K562 (cell line): ENCODE measurements around the gene TENM4. TPM values are rescaled to one million over a fixed set of nuclear protein-coding genes. Genes with fewer than 3 reads are reported as not detected.

Experiments
- ATAC-seq: fragments of 200-7000 bp; cut with Tn5 transposase; 3 replicates; pipeline ENCODE4 v1.9.1; 2020; ENCODE audit warnings: moderate library complexity
- BruUV-seq: library from RNA; stranded (reverse); fragments of 400-500 nt; replicated peaks from 2 replicates; lab custom pipeline; 2021; lab: Mats Ljungman, UMichigan
- CTCF ChIA-PET: fragments of 300-600 bp; formaldehyde crosslinking; extraction: SDS; loops from one replicate; lab custom pipeline; 2021; ENCODE audit warnings: low intra/inter-chr PET ratio; lab: Yijun Ruan, JAX
- POLR2A ChIA-PET: fragments of 300-600, 350-650 bp; sonication (Branson Sonifier 250); formaldehyde crosslinking; extraction: SDS; loops from one replicate; lab custom pipeline; 2021; ENCODE audit warnings: antibody characterized with exemption, inconsistent platforms; lab: Yijun Ruan, JAX
- DNase-seq, 4 experiments: peaks; one replicate each; pipeline versions ENCODE4 v3.0.0 to v3.0.0-alpha.2; 2011 to 2018; ENCODE audit warnings: low spot score in 3 of 4, mixed read lengths in 3 of 4; ENCODE audit errors: extremely low read depth in 1 of 4
- FAIRE-seq: peaks from 2 replicates; lab custom pipeline; 2011; peaks lifted over from hg19 to GRCh38; lab: Jason Lieb, UNC
- H2AFZ ChIP-seq: 2 replicates; pipeline ENCODE4 v1.6.0; 2011; ENCODE audit warnings: low read depth, low read length, control low read depth, inconsistent platforms
- H3K27ac ChIP-seq: fragments of 200-600 bp; 3 replicates; pipeline ENCODE4 v1.8.0; 2011; ENCODE audit warnings: low read depth, mild to moderate bottlenecking, control low read depth, inconsistent platforms, low read length, moderate library complexity, mixed read lengths; ENCODE audit errors: extremely low read depth
- H3K27me3 ChIP-seq, 2 experiments: fragments of 300-600 bp in 1 of 2; 2 replicates in 1 of 2; 3 replicates in 1 of 2; pipeline versions ENCODE4 v1.6.0 to v1.8.0; 2011; ENCODE audit warnings: inconsistent platforms in 2 of 2, low read length in 2 of 2, mild to moderate bottlenecking in 1 of 2, mixed read lengths in 1 of 2, moderate library complexity in 1 of 2; ENCODE audit not compliant: control insufficient read depth in 2 of 2, insufficient read depth in 2 of 2
- H3K36me3 ChIP-seq: fragments of 300-600 bp; 3 replicates; pipeline ENCODE4 v1.8.0; 2011; ENCODE audit warnings: mild to moderate bottlenecking, low read length, inconsistent platforms; ENCODE audit not compliant: control insufficient read depth, insufficient read depth
- H3K4me1 ChIP-seq, 2 experiments: fragments of 200-600 bp in 1 of 2; replicated peaks in 1 of 2; 2 replicates in 1 of 2; 3 replicates in 1 of 2; pipeline versions ENCODE4 v1.5.1 to v1.8.0; 2011; ENCODE audit warnings: inconsistent platforms in 2 of 2, low read length in 2 of 2, mild to moderate bottlenecking in 1 of 2, mixed read lengths in 1 of 2, moderate library complexity in 1 of 2; ENCODE audit not compliant: control insufficient read depth in 2 of 2, insufficient read depth in 2 of 2
- H3K4me2 ChIP-seq: 2 replicates; pipeline ENCODE4 v1.6.1; 2011; ENCODE audit warnings: low read length, control low read depth, inconsistent platforms, mixed read lengths; ENCODE audit not compliant: insufficient read depth
- H3K4me3 ChIP-seq: fragments of 200-600 bp; sonication (generic), shearing (Covaris generic); 2 replicates; pipeline ENCODE4 v1.5.1; 2016; ENCODE audit warnings: control low read depth, inconsistent platforms
- H3K79me2 ChIP-seq: fragments of 200-600 bp; 3 replicates; pipeline ENCODE4 v1.8.0; 2011; ENCODE audit warnings: low read length, inconsistent platforms; ENCODE audit not compliant: control insufficient read depth, insufficient read depth
- H3K9ac ChIP-seq, 2 experiments: 2 replicates each; pipeline versions ENCODE4 v1.6.0 to v1.6.1; 2011; ENCODE audit warnings: low read depth in 2 of 2, low read length in 2 of 2, control low read depth in 1 of 2, inconsistent platforms in 1 of 2, mild to moderate bottlenecking in 1 of 2, mixed read lengths in 1 of 2; ENCODE audit not compliant: insufficient read depth in 1 of 2
- H3K9me1 ChIP-seq: one replicate; pipeline ENCODE4 v1.6.0; 2011; ENCODE audit warnings: inconsistent platforms, mild to moderate bottlenecking, low read length, moderate library complexity; ENCODE audit not compliant: control insufficient read depth, insufficient read depth
- H3K9me3 ChIP-seq: replicated peaks from 2 replicates; pipeline ENCODE4 v1.5.1; 2011; ENCODE audit warnings: low read depth, low read length, inconsistent platforms; ENCODE audit not compliant: control insufficient read depth, insufficient read depth
- H4K20me1 ChIP-seq: replicated peaks from 2 replicates; pipeline ENCODE4 v1.6.1; 2011; ENCODE audit warnings: low read length, inconsistent platforms, mixed read lengths; ENCODE audit not compliant: control insufficient read depth, insufficient read depth
- EHMT2 ChIP-seq: fragments of 450-650 bp; IDR thresholded peaks from 2 replicates; pipeline ENCODE4 v1.6.1; 2018; ENCODE audit warnings: antibody characterized with exemption
- REST ChIP-seq, 2 experiments: fragments of 450-650 bp; formaldehyde crosslinking in 1 of 2; IDR thresholded peaks; 2 replicates each; pipeline versions ENCODE4 v1.4.0 to v1.6.1; 2014 to 2020; ENCODE audit warnings: mild to moderate bottlenecking in 2 of 2, borderline replicate concordance in 1 of 2, low read depth in 1 of 2
- ZNF121 ChIP-seq: sonication (generic); formaldehyde crosslinking; conservative IDR thresholded peaks from 2 replicates; pipeline ENCODE4 v1.8.0; 2022; ENCODE audit warnings: missing genetic modification reagents
- ZNF23 ChIP-seq: fragments of 250-450 bp; sonication (Bioruptor Pico); IDR thresholded peaks from 2 replicates; pipeline ENCODE4 v1.4.0; 2020; ENCODE audit warnings: mild to moderate bottlenecking
- WGBS: fragments of 100-300 bp; shearing (Covaris generic); methylation state at CpG from one replicate; pipeline ENCODE4 v1.1.6; 2016; ENCODE audit warnings: low coverage, mixed read lengths; ENCODE audit not compliant: insufficient coverage; ENCODE audit errors: missing lambda C conversion rate; 5-methylcytosine and 5-hydroxymethylcytosine counted together
- in situ Hi-C: fragments of 300-500 bp; cut with MboI; formaldehyde crosslinking; loops from 4 replicates; pipeline ENCODE4 v1.15.0; 2018; ENCODE audit warnings: inconsistent platforms, mixed read lengths
- intact Hi-C: fragments of 100-400 bp; cut with micrococcal nuclease; formaldehyde crosslinking; loops from 2 replicates; pipeline ENCODE4 v1.14.2; 2022
- polyA plus RNA-seq, 8 experiments: library from polyadenylated mRNA; depleted of rRNA in 4 of 8; stranded (reverse) in 5 of 8; unstranded in 3 of 8; fragments of >200 nt; fragmentation: Nextera tagmentation in 2 of 8; fragmentation: Illumina TruSeq in 1 of 8; extraction: Ambion mirVana in 2 of 8; extraction: Trizol in 1 of 8; gene quantifications; 2 replicates each; pipeline versions ENCODE4 v1.2.1 to v1.2.3, GENCODE V29; 2011 to 2014; ENCODE audit warnings: inconsistent platforms in 1 of 8, missing spikeins in 1 of 8
- total RNA-seq, 7 experiments: library from RNA; depleted of rRNA in 6 of 7; stranded (reverse); fragments of >200 nt in 6 of 7; fragmentation: Illumina TruSeq in 2 of 7; extraction: Trizol in 2 of 7; gene quantifications; 2 replicates each; pipeline versions ENCODE4 v1.2.1 to v1.2.3, GENCODE V29; 2011 to 2021; ENCODE audit warnings: low replicate concordance in 1 of 7

The TENM4 gene
- total and polyA plus RNA-seq, 9 of the 15 experiments (the other 6 are each of a cell fraction or from before 2014, with no cell fraction given): 0.16 TPM; not detected in 8

- no peak for TF ChIP-seq ZNF23 (CRISPR knock-in tag)
These were observed 671.9 kb downstream of the TENM4 start (continued) for GRCh38 chr11:78768971-78769370.

GRCh38 chr11:78768345-78768744, 672.5 kb downstream of the TENM4 start:
- no TSS peak for BruUV-seq
- Histone ChIP-seq H3K9ac (no peak overlapping the region), H3K9me1 (no peaks in the 10 kb centered on the region), H3K9me3 (no peaks in the 10 kb centered on the region), H3K36me3 (no peaks in the 10 kb centered on the region), H4K20me1 (no peaks in the 10 kb centered on the region), H3K79me2 (no peaks in the 10 kb centered on the region), H3K4me3 (no peak overlapping the region), H3K27ac (no peak overlapping the region), H2AFZ (no peak overlapping the region), H3K4me2 (no peak overlapping the region), H3K27me3 (peaks cover 0 to 4% of the 10 kb centered on the region in 2 experiments; a peak in 1 of 5 replicates), H3K4me1 (no peaks in the 10 kb centered on the region)
- intact Hi-C loops: no loop called here
- ATAC-seq: no peak
- POLR2A ChIA-PET: interaction anchor here (0.8 kb wide), 1 partner anchor 10 kb away, joined by 3 read pairs; no protein-coding TSS in a partner anchor
- CTCF ChIA-PET: no interaction called here
- WGBS: 0% methylated on average over 3 of the region's 3 CpGs
- in situ Hi-C loops: no loop called here
- DNase-seq: no peak
- no peak for FAIRE-seq
- TF ChIP-seq REST (IDR thresholded peaks at IDR 0.05; ENCODE audit: borderline replicate concordance): peak; percentile 72
- no peak for TF ChIP-seq REST (CRISPR knock-in tag; IDR thresholded peaks at IDR 0.05; ENCODE audit: low read depth)
- no peak for TF ChIP-seq ZNF121
- TF ChIP-seq EHMT2: 0 out of 2 replicates have a peak, but pooled peaks have one; percentile 41
